Endothelial cell (in vitro differentiated cells): Measurements from ENCODE around the gene TAS2R20. TPM values are rescaled to one million over a fixed set of nuclear protein-coding genes. Genes with fewer than 3 reads are reported as not detected.
A peak's percentile ranks its signal among the peaks of the same experiment; 100 is the strongest.

Experiments used
- DNase-seq: peaks from one replicate; pipeline ENCODE4 v3.0.0; 2021; ENCODE audit warnings: low spot score
- H3K27ac Mint-ChIP-seq: one replicate; pipeline ENCODE4 v1.8.0; 2021; ENCODE audit warnings: mixed read lengths, inconsistent platforms; ENCODE audit not compliant: unreplicated experiment
- H3K27me3 Mint-ChIP-seq: one replicate; pipeline ENCODE4 v1.8.0; 2021; ENCODE audit warnings: mild to moderate bottlenecking, moderate library complexity, mixed read lengths, inconsistent platforms; ENCODE audit not compliant: unreplicated experiment
- H3K36me3 Mint-ChIP-seq: one replicate; pipeline ENCODE4 v1.8.0; 2021; ENCODE audit warnings: mild to moderate bottlenecking, low read depth, mixed read lengths, inconsistent platforms; ENCODE audit not compliant: unreplicated experiment
- H3K4me1 Mint-ChIP-seq: one replicate; pipeline ENCODE4 v1.8.0; 2021; ENCODE audit warnings: mild to moderate bottlenecking, mixed read lengths, inconsistent platforms; ENCODE audit not compliant: unreplicated experiment
- H3K4me3 Mint-ChIP-seq: one replicate; pipeline ENCODE4 v1.8.0; 2021; ENCODE audit warnings: mild to moderate bottlenecking, mixed read lengths, inconsistent platforms; ENCODE audit not compliant: unreplicated experiment
- H3K9me3 Mint-ChIP-seq: one replicate; pipeline ENCODE4 v1.8.0; 2021; ENCODE audit warnings: mixed read lengths, inconsistent platforms; ENCODE audit not compliant: unreplicated experiment
- CTCF ChIP-seq: fragments of 200-600 bp; sonication (generic); IDR thresholded peaks from one replicate; pipeline ENCODE4 v1.5.0; 2021; ENCODE audit warnings: antibody characterized with exemption; ENCODE audit not compliant: unreplicated experiment
- total RNA-seq: library from RNA; stranded (reverse); fragmentation: NEBNext Ultra II Directional; extraction: Animal tissue kit (Norgen Biotek cat#: 25700); gene quantifications from one replicate; pipeline ENCODE4 v1.2.1, GENCODE V29; 2021; ENCODE audit not compliant: unreplicated experiment

The TAS2R20 gene
- total RNA-seq, 1 donor from 2014 or later, result 1.7 TPM

- H3K36me3 Mint-ChIP-seq, result no peaks in the 10 kb centered on the region
- H3K9me3 Mint-ChIP-seq, result no peaks in the 10 kb centered on the region
- H3K4me3 Mint-ChIP-seq, result no peak overlapping the region
- no peak for TF ChIP-seq CTCF
- no peak overlapping the region for H3K27ac Mint-ChIP-seq
- no peak for DNase-seq
- H3K4me1 Mint-ChIP-seq, result peaks cover 5% of the 10 kb centered on the region
- no peaks in the 10 kb centered on the region for H3K27me3 Mint-ChIP-seq
Measured at GRCh38 chr12:10982244-10982643, 15.9 kb downstream of the TAS2R20 start.

- Mint-ChIP-seq H3K27me3 (no peaks in the 10 kb centered on the region), H3K27ac (no peak overlapping the region), H3K4me1 (peaks cover 9% of the 10 kb centered on the region), H3K36me3 (no peaks in the 10 kb centered on the region), H3K9me3 (no peaks in the 10 kb centered on the region), H3K4me3 (no peak overlapping the region)
- no peak for DNase-seq
- no peak for TF ChIP-seq CTCF
Measured at GRCh38 chr12:10974965-10975364, 23.1 kb downstream of the TAS2R20 start.

- no peaks in the 10 kb centered on the region for H3K9me3 Mint-ChIP-seq
- no peak for TF ChIP-seq CTCF
- no peaks in the 10 kb centered on the region for H3K27me3 Mint-ChIP-seq
- H3K27ac Mint-ChIP-seq, result no peak overlapping the region
- H3K4me1 Mint-ChIP-seq, result peaks cover 6% of the 10 kb centered on the region
- H3K4me3 Mint-ChIP-seq, result no peak overlapping the region
- no peak for DNase-seq
- no peaks in the 10 kb centered on the region for H3K36me3 Mint-ChIP-seq
Measured at GRCh38 chr12:10968765-10969456, 29.2 kb downstream of the TAS2R20 start.

- Mint-ChIP-seq H3K4me1 (peaks cover 6% of the 10 kb centered on the region), H3K36me3 (no peaks in the 10 kb centered on the region), H3K27ac (peak overlapping the region; percentile 76), H3K4me3 (no peak overlapping the region), H3K27me3 (no peaks in the 10 kb centered on the region), H3K9me3 (no peaks in the 10 kb centered on the region)
- DNase-seq, result no peak
- no peak for TF ChIP-seq CTCF
Measured at GRCh38 chr12:10967409-10967808, 30.7 kb downstream of the TAS2R20 start.

GRCh38 chr12:10966314-10966713 is 31.8 kb downstream of the TAS2R20 start:
- Mint-ChIP-seq H3K4me1 (peaks cover 6% of the 10 kb centered on the region), H3K36me3 (no peaks in the 10 kb centered on the region), H3K27me3 (no peaks in the 10 kb centered on the region)

More at GRCh38 chr12:10966314-10966713, 31.8 kb downstream of the TAS2R20 start:
- Mint-ChIP-seq H3K9me3 (no peaks in the 10 kb centered on the region), H3K27ac (peak overlapping the region; percentile 44), H3K4me3 (peak overlapping the region; percentile 13)
- TF ChIP-seq CTCF, result no peak
- DNase-seq, result no peak
